ENCODE measurements around the gene EIF4G2.

- TF ChIP-seq, protein P1, sequence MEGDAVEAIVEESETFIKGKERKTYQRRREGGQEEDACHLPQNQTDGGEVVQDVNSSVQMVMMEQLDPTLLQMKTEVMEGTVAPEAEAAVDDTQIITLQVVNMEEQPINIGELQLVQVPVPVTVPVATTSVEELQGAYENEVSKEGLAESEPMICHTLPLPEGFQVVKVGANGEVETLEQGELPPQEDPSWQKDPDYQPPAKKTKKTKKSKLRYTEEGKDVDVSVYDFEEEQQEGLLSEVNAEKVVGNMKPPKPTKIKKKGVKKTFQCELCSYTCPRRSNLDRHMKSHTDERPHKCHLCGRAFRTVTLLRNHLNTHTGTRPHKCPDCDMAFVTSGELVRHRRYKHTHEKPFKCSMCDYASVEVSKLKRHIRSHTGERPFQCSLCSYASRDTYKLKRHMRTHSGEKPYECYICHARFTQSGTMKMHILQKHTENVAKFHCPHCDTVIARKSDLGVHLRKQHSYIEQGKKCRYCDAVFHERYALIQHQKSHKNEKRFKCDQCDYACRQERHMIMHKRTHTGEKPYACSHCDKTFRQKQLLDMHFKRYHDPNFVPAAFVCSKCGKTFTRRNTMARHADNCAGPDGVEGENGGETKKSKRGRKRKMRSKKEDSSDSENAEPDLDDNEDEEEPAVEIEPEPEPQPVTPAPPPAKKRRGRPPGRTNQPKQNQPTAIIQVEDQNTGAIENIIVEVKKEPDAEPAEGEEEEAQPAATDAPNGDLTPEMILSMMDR (IDR thresholded peaks at IDR 0.05; ENCODE audit: borderline replicate concordance, extremely low read depth, low read length, poor library complexity, severe bottlenecking) = no peak
- no peak for TF ChIP-seq EZH2 (IDR thresholded peaks at IDR 0.05; ENCODE audit: borderline replicate concordance, low read depth, low read length, severe bottlenecking)
Measured at GRCh38 chr11:10797531-10797930, 11.2 kb downstream of the EIF4G2 start.
